ENCODE results near the gene CDC5L.

- TF ChIP-seq EZH2phosphoT487 (IDR thresholded peaks at IDR 0.05; ENCODE audit: insufficient read depth, low read depth) (no peak), EZH2 (IDR thresholded peaks at IDR 0.05; ENCODE audit: insufficient read depth, poor library complexity, severe bottlenecking) (no peak)
Measured at GRCh38 chr6:44355640-44356039, 31.9 kb upstream of the CDC5L start.

Measured in GM23248 (cell line).